Raji (cell line): Measurements from ENCODE around the gene BAIAP2.

ENCODE experiments used
- POLR2A ChIP-seq: IDR thresholded peaks from 2 replicates; pipeline ENCODE4 v1.6.1; 2011; ENCODE audit warnings: low read depth, low read length, control low read depth; ENCODE audit not compliant: insufficient read depth

BAIAP2 gene

GRCh38 chr17:81117672-81118198 is 82.8 kb downstream of the BAIAP2 start:
- TF ChIP-seq POLR2A = no peak

GRCh38 chr17:81118308-81119221 is 83.6 kb downstream of the BAIAP2 start:
- TF ChIP-seq POLR2A = no peak

GRCh38 chr17:81119223-81120148 is 84.5 kb downstream of the BAIAP2 start:
- no peak for TF ChIP-seq POLR2A

- no peak for TF ChIP-seq POLR2A
Measured at GRCh38 chr17:81120149-81120484, 85.2 kb downstream of the BAIAP2 start.

- no peak for TF ChIP-seq POLR2A
Measured at GRCh38 chr17:81120695-81121621, 86.0 kb downstream of the BAIAP2 start.

- no peak for TF ChIP-seq POLR2A
Measured at GRCh38 chr17:81121841-81122733, 87.1 kb downstream of the BAIAP2 start.

- TF ChIP-seq POLR2A = no peak
Measured at GRCh38 chr17:81123052-81124048, 88.4 kb downstream of the BAIAP2 start.

- no peak for TF ChIP-seq POLR2A
Measured at GRCh38 chr17:81124377-81124776, 89.4 kb downstream of the BAIAP2 start.

GRCh38 chr17:81125573-81126081 is 90.7 kb downstream of the BAIAP2 start:
- TF ChIP-seq POLR2A = no peak

- TF ChIP-seq POLR2A = no peak
Measured at GRCh38 chr17:81126281-81127132, 91.6 kb downstream of the BAIAP2 start.

- TF ChIP-seq POLR2A = no peak
Measured at GRCh38 chr17:81127133-81127455, 92.1 kb downstream of the BAIAP2 start.
